Left forelimb (tissue), 1 donor: ENCODE data around the gene MAP9.
"Not testable (repeated sequence)": the region's sequence is repeated elsewhere in the genome, so short reads cannot be mapped to it uniquely, and the experiment has no call there.

Source experiments
- DNase-seq: peaks from one replicate; pipeline ENCODE4 v3.0.0-alpha.2; 2018; ENCODE audit warnings: low spot score

MAP9 gene

DNA sequence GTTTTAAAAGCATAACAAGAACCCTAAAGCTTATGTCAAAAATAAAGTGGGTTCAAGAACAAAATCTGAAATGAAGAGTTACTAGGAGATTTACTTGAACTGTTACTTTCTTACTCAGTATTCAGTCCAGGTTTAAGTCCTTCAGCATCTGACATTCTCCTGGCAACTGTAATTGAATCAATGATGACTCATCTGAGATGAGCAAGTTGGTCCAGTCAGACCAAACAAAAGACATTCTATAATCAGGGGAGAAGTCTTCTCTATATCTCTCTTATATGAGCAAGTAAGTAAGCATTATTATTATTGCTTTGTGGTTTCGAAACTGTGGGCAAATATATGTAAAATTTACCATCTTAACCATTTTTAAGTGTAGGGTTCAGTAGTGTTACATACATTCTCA, 34.6 kb downstream of the MAP9 start:
- DNase-seq = no peak

DNA sequence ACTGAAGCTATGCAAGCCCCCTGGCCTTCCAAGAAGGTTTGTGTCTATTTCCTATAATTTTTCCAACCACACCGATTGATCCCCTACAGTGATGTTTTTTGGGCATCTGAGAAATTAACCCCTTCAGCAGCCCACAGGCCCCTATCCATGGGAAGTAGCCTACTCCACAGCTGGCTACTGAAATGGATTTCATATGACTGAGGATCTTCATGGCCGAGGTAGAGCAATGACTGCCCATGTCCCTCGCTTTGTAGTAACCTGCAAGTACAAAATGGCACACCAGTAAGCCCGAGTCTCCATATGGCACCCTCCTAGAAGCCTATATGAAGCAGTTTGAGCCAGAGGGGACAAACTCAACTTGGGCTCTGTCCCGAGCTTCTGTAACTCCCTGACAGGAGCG, 36.8 kb downstream of the MAP9 start:
- DNase-seq = no peak

- no peak for DNase-seq
These were observed 37.2 kb downstream of the MAP9 start for GRCh38 chr4:155339588-155339987.

- DNase-seq = no peak
These were observed 38.6 kb downstream of the MAP9 start for GRCh38 chr4:155338196-155338595.

- no peak for DNase-seq
These were observed 40.5 kb downstream of the MAP9 start for GRCh38 chr4:155336242-155336641.

DNA sequence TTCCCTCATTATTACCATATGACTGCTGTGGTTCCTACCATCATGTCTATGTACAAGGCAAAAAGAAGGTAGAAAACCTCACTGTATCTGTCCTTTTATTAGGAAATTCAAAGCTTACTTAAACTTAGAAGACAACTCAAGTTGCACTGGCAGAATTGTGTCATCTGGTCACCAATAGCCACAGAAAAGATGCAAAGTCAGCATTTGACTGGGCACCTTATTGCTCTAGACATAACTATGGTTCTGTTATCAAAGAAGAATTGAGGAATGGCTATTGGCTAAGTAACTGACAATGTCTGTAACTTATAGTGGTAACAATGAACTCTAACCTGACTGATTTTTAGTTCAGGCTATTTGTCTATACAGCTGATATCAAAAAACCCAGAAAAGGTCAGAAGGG, 45.3 kb downstream of the MAP9 start:
- DNase-seq = no peak

GRCh38 chr4:155322782-155323181, 54.0 kb downstream of the MAP9 start:
- no peak for DNase-seq

DNA sequence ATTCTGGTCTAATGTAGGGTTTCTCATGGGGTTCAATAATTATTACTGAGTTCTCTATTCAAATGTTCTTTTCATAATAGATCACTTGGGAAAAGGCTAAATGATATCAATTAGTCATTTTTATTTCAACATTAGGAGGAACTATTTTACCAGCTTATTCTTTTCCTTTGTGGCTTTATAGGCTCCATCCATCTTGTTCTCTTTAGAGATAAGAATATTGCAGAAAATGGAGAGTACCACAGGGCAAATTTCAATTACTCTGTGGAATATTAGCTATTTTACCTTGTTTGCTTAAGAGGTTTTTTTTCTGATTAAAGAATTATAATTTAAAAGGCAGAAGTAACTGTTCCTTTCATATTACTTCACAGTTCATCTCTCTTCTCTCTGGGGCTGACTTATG, 55.8 kb downstream of the MAP9 start:
- no peak for DNase-seq

DNA sequence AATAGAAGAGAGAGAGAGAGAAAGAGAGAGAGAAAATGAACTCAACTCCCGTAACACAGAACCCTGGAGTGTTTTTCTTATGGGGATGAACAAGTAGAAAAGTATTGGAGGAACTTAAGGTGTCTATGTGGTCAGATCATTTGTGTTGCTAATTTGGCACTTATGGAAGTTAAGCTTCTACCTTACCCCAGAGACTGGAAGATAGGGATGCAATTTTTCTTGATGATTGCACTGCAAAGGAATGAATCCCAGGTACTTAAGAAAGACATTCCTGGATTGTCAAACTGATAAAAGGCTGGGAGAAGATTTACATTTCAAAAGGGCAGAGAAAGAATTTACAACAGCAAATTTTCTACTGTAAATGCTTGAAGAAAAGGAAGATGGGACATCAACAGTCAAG, 57.2 kb downstream of the MAP9 start:
- DNase-seq = no peak

DNA sequence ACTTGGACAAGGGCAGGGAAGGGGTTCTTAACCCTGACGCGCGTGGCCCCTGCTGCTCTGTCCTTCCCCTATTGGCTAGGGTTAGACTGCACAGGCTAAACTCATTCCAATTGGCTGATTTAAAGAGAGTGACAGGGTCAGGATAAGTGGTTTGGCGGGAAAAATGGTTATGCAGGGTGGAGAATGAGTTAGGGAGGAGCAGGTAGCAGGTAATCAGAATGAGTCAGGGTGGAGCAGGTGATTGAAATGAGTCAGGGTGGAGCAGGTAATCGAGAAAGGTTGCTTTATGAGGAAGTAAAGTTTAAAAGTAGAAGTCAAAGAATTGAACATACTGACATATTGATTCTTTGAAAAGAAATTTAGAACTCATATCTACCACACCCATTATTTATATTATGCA, 64.7 kb downstream of the MAP9 start:
- not testable (repeated sequence) for DNase-seq

DNA sequence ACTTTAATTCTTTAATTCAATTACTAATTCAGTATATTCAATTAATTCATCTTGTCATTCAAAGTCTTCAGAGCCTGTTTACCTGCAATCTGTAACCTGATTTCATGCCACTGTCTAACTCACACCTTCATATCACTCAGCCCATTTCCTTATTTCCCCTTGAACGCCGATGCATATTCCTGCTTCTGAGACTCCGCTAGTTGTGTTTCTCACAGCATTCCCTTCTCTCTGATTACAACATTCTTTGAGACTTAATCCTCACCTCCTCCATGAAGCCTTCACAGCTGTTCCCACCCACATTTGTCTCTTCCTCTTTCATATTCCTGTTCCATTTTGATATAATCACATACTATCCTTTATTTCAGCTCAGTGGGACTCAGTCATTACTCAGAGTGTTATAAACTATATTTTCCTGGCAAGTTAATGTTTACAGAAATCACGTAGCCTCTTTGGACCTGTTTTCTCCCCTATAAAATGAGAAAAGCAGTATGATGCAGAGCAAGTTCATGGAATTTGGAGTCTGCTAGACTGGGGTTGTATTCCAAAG, 69.0 kb downstream of the MAP9 start:
- DNase-seq = no peak

GRCh38 chr4:155305619-155306018, 71.1 kb downstream of the MAP9 start:
- no peak for DNase-seq

- DNase-seq = no peak
These were observed 72.4 kb downstream of the MAP9 start for GRCh38 chr4:155304375-155304774.

DNA sequence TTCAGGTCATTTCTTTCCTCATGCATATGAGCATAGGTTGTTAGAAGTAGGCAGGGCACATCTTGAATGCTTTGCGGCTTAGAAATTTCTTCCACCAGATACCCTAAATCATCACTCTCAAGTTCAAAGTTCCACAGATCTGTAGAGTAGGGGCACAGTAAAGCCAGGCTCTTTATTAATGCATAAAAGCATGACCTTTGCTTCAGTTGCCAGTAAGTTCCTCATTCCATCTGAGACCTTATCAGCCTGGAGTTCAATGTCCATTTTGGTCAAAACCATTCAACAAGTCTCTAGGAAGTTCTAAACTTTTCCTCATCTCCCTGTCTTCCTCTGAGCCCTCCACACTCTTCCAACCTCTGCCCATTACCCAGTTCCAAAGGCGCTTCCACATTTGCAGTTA, 77.7 kb downstream of the MAP9 start:
- DNase-seq = no peak
